Lung (tissue), 12 donors: ENCODE measurements around the gene ACTR10. TPM values are rescaled to one million over a fixed set of nuclear protein-coding genes. Genes with fewer than 3 reads are reported as not detected.

ENCODE experiments used
- ATAC-seq: fragments of 200-7000 bp; cut with Tn5 transposase; one replicate; pipeline ENCODE4 v1.9.1; 2020; ENCODE audit warnings: moderate number of reproducible peaks; ENCODE audit not compliant: insufficient read depth, low FRiP score
- DNase-seq, 3 donors: peaks; one replicate each; pipeline ENCODE4 v3.0.0-alpha.2; 2013 to 2017
- H3K27ac ChIP-seq, 2 donors: one replicate each; pipeline ENCODE4 v1.5.1; 2013; ENCODE audit warnings: mild to moderate bottlenecking in 2 of 2, moderate library complexity in 2 of 2, control low read depth in 1 of 2, inconsistent platforms in 1 of 2, low read depth in 1 of 2, low read length in 1 of 2
- H3K27me3 ChIP-seq, 3 donors: one replicate each; pipeline ENCODE4 v1.5.1; 2013; ENCODE audit warnings: low read length in 2 of 3; ENCODE audit not compliant: control insufficient read depth in 3 of 3, insufficient read depth in 3 of 3
- H3K36me3 ChIP-seq, 4 donors: one replicate each; pipeline ENCODE4 v1.5.1; 2013; ENCODE audit warnings: low read length in 4 of 4, mild to moderate bottlenecking in 1 of 4, moderate library complexity in 1 of 4; ENCODE audit not compliant: control insufficient read depth in 4 of 4, insufficient read depth in 4 of 4
- H3K4me1 ChIP-seq, 5 donors: one replicate each; pipeline ENCODE4 v1.5.1; 2013; ENCODE audit warnings: low read length in 5 of 5, mild to moderate bottlenecking in 2 of 5, moderate library complexity in 1 of 5; ENCODE audit not compliant: control insufficient read depth in 5 of 5, insufficient read depth in 5 of 5
- H3K4me3 ChIP-seq: one replicate; pipeline ENCODE4 v1.5.1; 2013; ENCODE audit warnings: mild to moderate bottlenecking, control low read depth, moderate library complexity
- H3K9ac ChIP-seq, 2 donors: one replicate each; pipeline ENCODE4 v1.5.1; 2013; ENCODE audit warnings: low read length in 2 of 2, control low read depth in 1 of 2; ENCODE audit not compliant: insufficient read depth in 1 of 2
- H3K9me3 ChIP-seq, 4 donors: one replicate each; pipeline ENCODE4 v1.5.1; 2013; ENCODE audit warnings: low read length in 3 of 4, mild to moderate bottlenecking in 1 of 4, moderate library complexity in 1 of 4; ENCODE audit not compliant: control insufficient read depth in 4 of 4, insufficient read depth in 3 of 4
- WGBS, 2 donors: extraction: QIAGEN DNeasy Blood & Tissue Kit; methylation state at CpG; one replicate each; pipeline ENCODE4 v1.1.7; 2013; 5-methylcytosine and 5-hydroxymethylcytosine counted together
- polyA plus RNA-seq, 2 donors: library from polyadenylated mRNA; stranded (reverse); fragments of 200-250 nt; gene quantifications; one replicate each; pipeline ENCODE4 v1.2.1, GENCODE V29; 2013
- total RNA-seq, 2 donors: library from RNA; depleted of rRNA in 1 of 2; stranded (reverse); fragments of >200 nt in 1 of 2; gene quantifications; one replicate each; pipeline ENCODE4 v1.2.1, GENCODE V29; 2014 to 2021
- TF ChIP-seq, protein P1 (sequence below): IDR thresholded peaks from 2 replicates; pipeline ENCODE4 v1.5.1; 2012; ENCODE audit warnings: mild to moderate bottlenecking; ENCODE audit errors: control extremely low read depth, extremely low read depth
- donor health status: control.
- donor health status: control.
- donor health status: Bipolar disorder and iron deficiency.
- donor health status: healthy.
- donor health status: DM: yes; HTN: yes; CAD: no.

ACTR10 gene
- total and polyA plus RNA-seq, 4 donors = 53.8 to 83.6 (median 67.3) TPM

GRCh38 chr14:58270628-58271027 is 70.7 kb downstream of the ACTR10 start:
- no peaks in the 10 kb centered on the region for H3K9me3 ChIP-seq
- no peak overlapping the region for H3K9ac ChIP-seq
- no peak for DNase-seq
- H3K27me3 ChIP-seq = no peaks in the 10 kb centered on the region
- peaks cover 16 to 65% (median 34%) of the 10 kb centered on the region in 4 donors for H3K36me3 ChIP-seq
- TF ChIP-seq, protein P1, sequence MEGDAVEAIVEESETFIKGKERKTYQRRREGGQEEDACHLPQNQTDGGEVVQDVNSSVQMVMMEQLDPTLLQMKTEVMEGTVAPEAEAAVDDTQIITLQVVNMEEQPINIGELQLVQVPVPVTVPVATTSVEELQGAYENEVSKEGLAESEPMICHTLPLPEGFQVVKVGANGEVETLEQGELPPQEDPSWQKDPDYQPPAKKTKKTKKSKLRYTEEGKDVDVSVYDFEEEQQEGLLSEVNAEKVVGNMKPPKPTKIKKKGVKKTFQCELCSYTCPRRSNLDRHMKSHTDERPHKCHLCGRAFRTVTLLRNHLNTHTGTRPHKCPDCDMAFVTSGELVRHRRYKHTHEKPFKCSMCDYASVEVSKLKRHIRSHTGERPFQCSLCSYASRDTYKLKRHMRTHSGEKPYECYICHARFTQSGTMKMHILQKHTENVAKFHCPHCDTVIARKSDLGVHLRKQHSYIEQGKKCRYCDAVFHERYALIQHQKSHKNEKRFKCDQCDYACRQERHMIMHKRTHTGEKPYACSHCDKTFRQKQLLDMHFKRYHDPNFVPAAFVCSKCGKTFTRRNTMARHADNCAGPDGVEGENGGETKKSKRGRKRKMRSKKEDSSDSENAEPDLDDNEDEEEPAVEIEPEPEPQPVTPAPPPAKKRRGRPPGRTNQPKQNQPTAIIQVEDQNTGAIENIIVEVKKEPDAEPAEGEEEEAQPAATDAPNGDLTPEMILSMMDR = no peak
- H3K4me1 ChIP-seq = peaks cover 0 to 5% (median 0%) of the 10 kb centered on the region in 5 donors
- WGBS, 2 donors = 79 to 90% methylated on average over 2 of the region's 2 CpGs
- H3K4me3 ChIP-seq = no peak overlapping the region
- ATAC-seq = no peak
- peak overlapping the region in 1 of 2 donors; percentile 30 for H3K27ac ChIP-seq

DNA sequence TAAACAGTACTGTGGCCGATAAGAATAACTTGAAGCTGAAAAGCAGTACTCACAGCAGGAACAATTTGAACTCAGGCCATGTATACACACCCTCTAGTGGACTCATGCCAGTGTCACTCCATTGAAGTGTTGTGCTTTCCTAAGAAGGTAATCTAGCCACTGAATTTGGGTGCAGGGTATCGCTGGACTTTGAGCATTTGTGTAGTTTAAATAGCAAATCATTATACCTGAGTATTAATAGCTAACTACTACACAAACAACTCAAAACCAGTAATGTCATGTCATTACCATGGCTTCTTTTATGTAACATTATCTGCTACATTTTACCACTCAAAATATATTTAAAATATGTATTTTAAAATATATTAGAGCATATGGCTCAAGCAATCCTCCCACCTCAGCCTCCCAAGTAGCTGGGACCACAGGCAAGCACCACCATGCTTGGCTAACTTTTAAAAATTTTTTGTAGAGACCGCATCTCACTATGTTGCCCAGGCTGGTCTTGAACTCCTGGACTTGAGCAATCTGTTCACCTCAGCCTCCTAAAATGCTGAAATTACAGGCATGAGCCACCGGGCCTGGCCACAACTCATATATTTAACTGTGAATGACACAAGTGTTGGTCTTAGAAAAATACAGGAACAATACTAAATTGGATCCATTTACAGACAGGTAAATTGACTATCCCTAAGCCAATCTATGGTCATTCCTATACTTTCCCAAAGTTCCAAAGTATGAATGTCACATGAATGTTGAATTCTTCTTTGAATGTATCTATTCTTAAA is 72.8 kb downstream of the ACTR10 start:
- Histone ChIP-seq H3K27ac (peak overlapping the region in 1 of 2 donors; percentile 57), H3K27me3 (no peaks in the 10 kb centered on the region), H3K36me3 (peaks cover 10 to 51% (median 37%) of the 10 kb centered on the region in 4 donors), H3K4me3 (no peak overlapping the region), H3K4me1 (peaks cover 0 to 5% (median 0%) of the 10 kb centered on the region in 5 donors), H3K9me3 (no peaks in the 10 kb centered on the region), H3K9ac (no peak overlapping the region)
- ATAC-seq (no peak), DNase-seq (peak in 1 of 3 donors; percentile 38)
- WGBS, 2 donors = 66 to 82% methylated on average over 4 of the region's 4 CpGs
- TF ChIP-seq, protein P1 = no peak

DNA sequence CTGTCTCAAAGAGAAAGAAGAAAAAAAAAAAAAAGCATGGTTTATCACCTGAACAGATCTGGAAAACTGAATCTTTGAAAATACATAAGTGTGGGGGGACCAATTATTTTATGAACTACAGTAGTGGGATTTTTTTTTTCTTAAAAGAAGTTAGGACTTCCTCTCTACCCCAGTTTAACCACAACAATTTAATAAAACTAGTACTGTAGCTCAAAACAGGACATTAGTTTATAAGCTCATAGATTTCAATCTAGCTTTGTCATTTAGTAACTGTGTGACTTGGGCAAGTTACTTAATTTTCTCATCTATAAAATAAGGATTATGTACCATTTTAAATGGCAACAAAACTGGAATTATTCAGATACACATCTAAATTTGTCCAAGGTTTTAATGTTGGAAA is 74.9 kb downstream of the ACTR10 start:
- Histone ChIP-seq H3K9ac (no peak overlapping the region), H3K36me3 (peaks cover 12 to 47% (median 31%) of the 10 kb centered on the region in 4 donors), H3K27ac (no peak overlapping the region), H3K9me3 (no peaks in the 10 kb centered on the region), H3K4me1 (peaks cover 0 to 6% (median 0%) of the 10 kb centered on the region in 5 donors), H3K4me3 (no peak overlapping the region), H3K27me3 (no peaks in the 10 kb centered on the region)
- TF ChIP-seq, protein P1 = no peak
- ATAC-seq (no peak), DNase-seq (no peak)
